ENCODE measurements around the gene UBA3.

DNA sequence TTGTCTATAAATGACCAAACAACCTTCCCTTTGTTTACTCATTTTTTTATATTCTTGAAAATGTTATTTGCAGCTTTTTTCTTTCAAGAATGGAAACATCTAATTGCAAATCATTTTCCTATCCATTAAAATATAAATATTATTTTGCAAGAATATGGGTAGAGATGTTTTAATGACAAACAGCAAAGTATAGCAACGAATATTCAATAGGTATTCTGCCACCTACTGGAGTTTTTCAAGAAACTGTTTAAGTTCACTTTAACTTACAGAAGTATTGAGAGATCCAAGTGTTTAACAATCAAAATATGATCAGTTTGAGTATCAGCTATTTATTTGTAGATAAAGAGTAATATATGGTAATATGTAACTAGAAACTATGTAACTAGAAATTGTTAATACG lies 59.7 kb downstream of the UBA3 start:
- no peak for TF ChIP-seq POLR2A (IDR thresholded peaks at IDR 0.05)
- TF ChIP-seq, protein P1, sequence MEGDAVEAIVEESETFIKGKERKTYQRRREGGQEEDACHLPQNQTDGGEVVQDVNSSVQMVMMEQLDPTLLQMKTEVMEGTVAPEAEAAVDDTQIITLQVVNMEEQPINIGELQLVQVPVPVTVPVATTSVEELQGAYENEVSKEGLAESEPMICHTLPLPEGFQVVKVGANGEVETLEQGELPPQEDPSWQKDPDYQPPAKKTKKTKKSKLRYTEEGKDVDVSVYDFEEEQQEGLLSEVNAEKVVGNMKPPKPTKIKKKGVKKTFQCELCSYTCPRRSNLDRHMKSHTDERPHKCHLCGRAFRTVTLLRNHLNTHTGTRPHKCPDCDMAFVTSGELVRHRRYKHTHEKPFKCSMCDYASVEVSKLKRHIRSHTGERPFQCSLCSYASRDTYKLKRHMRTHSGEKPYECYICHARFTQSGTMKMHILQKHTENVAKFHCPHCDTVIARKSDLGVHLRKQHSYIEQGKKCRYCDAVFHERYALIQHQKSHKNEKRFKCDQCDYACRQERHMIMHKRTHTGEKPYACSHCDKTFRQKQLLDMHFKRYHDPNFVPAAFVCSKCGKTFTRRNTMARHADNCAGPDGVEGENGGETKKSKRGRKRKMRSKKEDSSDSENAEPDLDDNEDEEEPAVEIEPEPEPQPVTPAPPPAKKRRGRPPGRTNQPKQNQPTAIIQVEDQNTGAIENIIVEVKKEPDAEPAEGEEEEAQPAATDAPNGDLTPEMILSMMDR (IDR thresholded peaks at IDR 0.05), result peak in 7 of 12 donors; percentile 9 to 41 (median 29)
